SK-N-SH treated with all-trans-retinoic acid at 6 μM for 48 hours (cell line): ENCODE measurements around the gene PP2D1.

Experiments used
- PPARA ChIP-seq: fragments of 250-450 bp; sonication (Bioruptor Pico); IDR thresholded peaks from 2 replicates; pipeline ENCODE4 v1.5.0; 2020; ENCODE audit warnings: mild to moderate bottlenecking, borderline replicate concordance
- TOX ChIP-seq: fragments of 250-450 bp; sonication (Bioruptor Pico); IDR thresholded peaks from 2 replicates; pipeline ENCODE4 v1.8.0; 2021; ENCODE audit warnings: mild to moderate bottlenecking, moderate library complexity, borderline replicate concordance

- TF ChIP-seq TOX (CRISPR knock-in tag): no peak
- no peak for TF ChIP-seq PPARA (CRISPR knock-in tag)
These were observed 14.6 kb downstream of the PP2D1 start for GRCh38 chr3:19997502-19997901.
